Hepatocyte (in vitro differentiated cells): ENCODE data around the gene RND2.

Experiments
- CTCF ChIP-seq: fragments of 200-600 bp; sonication (generic); IDR thresholded peaks from 2 replicates; pipeline ENCODE4 v1.5.1; 2016; ENCODE audit warnings: antibody characterized with exemption, mild to moderate bottlenecking; ENCODE audit not compliant: poor library complexity
- EZH2 ChIP-seq: fragments of 200-600 bp; sonication (generic); IDR thresholded peaks from 2 replicates; pipeline ENCODE4 v1.6.1; 2016; ENCODE audit warnings: antibody characterized with exemption, mild to moderate bottlenecking, borderline replicate concordance
- EZH2phosphoT487 ChIP-seq: fragments of 200-600 bp; sonication (generic); IDR thresholded peaks from one replicate; pipeline ENCODE4 v1.6.1; 2018; ENCODE audit warnings: antibody characterized with exemption, mild to moderate bottlenecking, low read depth, moderate library complexity; ENCODE audit not compliant: unreplicated experiment, severe bottlenecking

- TF ChIP-seq EZH2 (no peak), CTCF (no peak), EZH2phosphoT487 (no peak)
Observed at GRCh38 chr17:42989726-42990652, 35.0 kb upstream of the RND2 start.
